ENCODE results near the gene CHST9.

Gene CHST9

GRCh38 chr18:27073404-27073830, 111.7 kb downstream of the CHST9 start:
- Histone ChIP-seq H3K4me2 (ENCODE audit: low read length, poor library complexity, severe bottlenecking) (no peak overlapping the region), H4K8ac (ENCODE audit: low read length) (no peak overlapping the region), H3K9me3 (ENCODE audit: control insufficient read depth, low read length) (no peaks in the 10 kb centered on the region), H2BK5ac (ENCODE audit: low read depth, low read length, poor library complexity, severe bottlenecking) (no peak overlapping the region), H2BK12ac (ENCODE audit: low read length in 2 of 2) (no peak overlapping the region), H3K18ac (ENCODE audit: low read depth in 1 of 2, low read length in 2 of 2) (no peak overlapping the region), H2AK5ac (ENCODE audit: low read length, severe bottlenecking) (no peak overlapping the region), H3K4ac (ENCODE audit: low read depth in 1 of 2, low read length in 2 of 2) (no peak overlapping the region), H3K14ac (ENCODE audit: low read length in 2 of 2) (no peak overlapping the region), H2BK120ac (ENCODE audit: low read depth, low read length) (no peak overlapping the region), H3K23ac (ENCODE audit: low read length in 2 of 2) (no peak overlapping the region), H3K9ac (ENCODE audit: low read length) (no peak overlapping the region), H2BK15ac (ENCODE audit: low read depth, poor library complexity, severe bottlenecking) (no peak overlapping the region), H3K4me3 (ENCODE audit: insufficient read depth in 1 of 2, low read depth in 1 of 2, low read length in 2 of 2) (no peak overlapping the region), H3K27ac (ENCODE audit: low read length, poor library complexity, severe bottlenecking) (no peak overlapping the region), H3K27me3 (ENCODE audit: control insufficient read depth in 1 of 2, insufficient read depth in 1 of 2, low read length in 2 of 2) (no peaks in the 10 kb centered on the region), H4K91ac (ENCODE audit: low read length) (no peak overlapping the region), H3K4me1 (ENCODE audit: control insufficient read depth, insufficient read depth, low read depth, low read length) (no peaks in the 10 kb centered on the region), H3K79me1 (replicated peaks; ENCODE audit: low read length, poor library complexity, severe bottlenecking) (no peaks in the 10 kb centered on the region), H3K36me3 (ENCODE audit: control insufficient read depth in 1 of 2, insufficient read depth in 2 of 2, low read depth in 1 of 2, low read length in 2 of 2) (no peaks in the 10 kb centered on the region), H2AFZ (ENCODE audit: low read depth, low read length) (no peak overlapping the region)
- 83% methylated on average over 3 of the region's 5 CpGs for WGBS
- DNase-seq, result no peak

- no peaks in the 10 kb centered on the region for H3K36me3 ChIP-seq (ENCODE audit: control insufficient read depth in 1 of 2, insufficient read depth in 2 of 2, low read depth in 1 of 2, low read length in 2 of 2)
- H2BK120ac ChIP-seq (ENCODE audit: low read depth, low read length), result no peak overlapping the region
- H3K4me3 ChIP-seq (ENCODE audit: insufficient read depth in 1 of 2, low read depth in 1 of 2, low read length in 2 of 2), result no peak overlapping the region
- no peaks in the 10 kb centered on the region for H3K27me3 ChIP-seq (ENCODE audit: control insufficient read depth in 1 of 2, insufficient read depth in 1 of 2, low read length in 2 of 2)
- no peak overlapping the region for H4K8ac ChIP-seq (ENCODE audit: low read length)
- H3K27ac ChIP-seq (ENCODE audit: low read length, poor library complexity, severe bottlenecking), result no peak overlapping the region
- no peak overlapping the region for H4K91ac ChIP-seq (ENCODE audit: low read length)
- H3K4ac ChIP-seq (ENCODE audit: low read depth in 1 of 2, low read length in 2 of 2), result no peak overlapping the region
- no peak overlapping the region for H3K14ac ChIP-seq (ENCODE audit: low read length in 2 of 2)
- H3K18ac ChIP-seq (ENCODE audit: low read depth in 1 of 2, low read length in 2 of 2), result no peak overlapping the region
- no peak overlapping the region for H3K4me2 ChIP-seq (ENCODE audit: low read length, poor library complexity, severe bottlenecking)
- no peak overlapping the region for H2BK5ac ChIP-seq (ENCODE audit: low read depth, low read length, poor library complexity, severe bottlenecking)
- H2BK12ac ChIP-seq (ENCODE audit: low read length in 2 of 2), result no peak overlapping the region
- no peak overlapping the region for H3K23ac ChIP-seq (ENCODE audit: low read length in 2 of 2)
- no peak overlapping the region for H2AFZ ChIP-seq (ENCODE audit: low read depth, low read length)
- H3K9ac ChIP-seq (ENCODE audit: low read length), result no peak overlapping the region
- 92% methylated on average over 1 of the region's 3 CpGs for WGBS
- H3K79me1 ChIP-seq (replicated peaks; ENCODE audit: low read length, poor library complexity, severe bottlenecking), result no peaks in the 10 kb centered on the region
- no peak for DNase-seq
- H2BK15ac ChIP-seq (ENCODE audit: low read depth, poor library complexity, severe bottlenecking), result no peak overlapping the region
- H2AK5ac ChIP-seq (ENCODE audit: low read length, severe bottlenecking), result no peak overlapping the region
- H3K4me1 ChIP-seq (ENCODE audit: control insufficient read depth, insufficient read depth, low read depth, low read length), result no peaks in the 10 kb centered on the region
- no peaks in the 10 kb centered on the region for H3K9me3 ChIP-seq (ENCODE audit: control insufficient read depth, low read length)
These were observed 120.4 kb downstream of the CHST9 start for GRCh38 chr18:27064673-27065072.

GRCh38 chr18:27062802-27063201, 122.3 kb downstream of the CHST9 start:
- no peak overlapping the region for H2AK5ac ChIP-seq (ENCODE audit: low read length, severe bottlenecking)
- H3K9me3 ChIP-seq (ENCODE audit: control insufficient read depth, low read length), result no peaks in the 10 kb centered on the region
- no peak overlapping the region for H3K4me2 ChIP-seq (ENCODE audit: low read length, poor library complexity, severe bottlenecking)
- H4K91ac ChIP-seq (ENCODE audit: low read length), result no peak overlapping the region
- H3K14ac ChIP-seq (ENCODE audit: low read length in 2 of 2), result no peak overlapping the region
- H3K4me3 ChIP-seq (ENCODE audit: insufficient read depth in 1 of 2, low read depth in 1 of 2, low read length in 2 of 2), result no peak overlapping the region
- no peak overlapping the region for H4K8ac ChIP-seq (ENCODE audit: low read length)
- H2AFZ ChIP-seq (ENCODE audit: low read depth, low read length), result no peak overlapping the region
- H2BK5ac ChIP-seq (ENCODE audit: low read depth, low read length, poor library complexity, severe bottlenecking), result no peak overlapping the region
- H3K36me3 ChIP-seq (ENCODE audit: control insufficient read depth in 1 of 2, insufficient read depth in 2 of 2, low read depth in 1 of 2, low read length in 2 of 2), result no peaks in the 10 kb centered on the region
- no peak for DNase-seq
- H2BK12ac ChIP-seq (ENCODE audit: low read length in 2 of 2), result no peak overlapping the region
- WGBS, result 86% methylated on average over 2 of the region's 2 CpGs
- H3K4ac ChIP-seq (ENCODE audit: low read depth in 1 of 2, low read length in 2 of 2), result no peak overlapping the region
- H2BK15ac ChIP-seq (ENCODE audit: low read depth, poor library complexity, severe bottlenecking), result no peak overlapping the region
- no peaks in the 10 kb centered on the region for H3K79me1 ChIP-seq (replicated peaks; ENCODE audit: low read length, poor library complexity, severe bottlenecking)
- no peak overlapping the region for H3K27ac ChIP-seq (ENCODE audit: low read length, poor library complexity, severe bottlenecking)
- H2BK120ac ChIP-seq (ENCODE audit: low read depth, low read length), result no peak overlapping the region
- H3K27me3 ChIP-seq (ENCODE audit: control insufficient read depth in 1 of 2, insufficient read depth in 1 of 2, low read length in 2 of 2), result no peaks in the 10 kb centered on the region
- H3K9ac ChIP-seq (ENCODE audit: low read length), result no peak overlapping the region
- H3K4me1 ChIP-seq (ENCODE audit: control insufficient read depth, insufficient read depth, low read depth, low read length), result no peaks in the 10 kb centered on the region
- H3K23ac ChIP-seq (ENCODE audit: low read length in 2 of 2), result no peak overlapping the region
- no peak overlapping the region for H3K18ac ChIP-seq (ENCODE audit: low read depth in 1 of 2, low read length in 2 of 2)

- H3K9ac ChIP-seq (ENCODE audit: low read length), result no peak overlapping the region
- no peak overlapping the region for H2BK5ac ChIP-seq (ENCODE audit: low read depth, low read length, poor library complexity, severe bottlenecking)
- H2AK5ac ChIP-seq (ENCODE audit: low read length, severe bottlenecking), result no peak overlapping the region
- H4K8ac ChIP-seq (ENCODE audit: low read length), result no peak overlapping the region
- H2BK12ac ChIP-seq (ENCODE audit: low read length in 2 of 2), result no peak overlapping the region
- H3K18ac ChIP-seq (ENCODE audit: low read depth in 1 of 2, low read length in 2 of 2), result no peak overlapping the region
- H4K91ac ChIP-seq (ENCODE audit: low read length), result no peak overlapping the region
- H3K23ac ChIP-seq (ENCODE audit: low read length in 2 of 2), result no peak overlapping the region
- no peaks in the 10 kb centered on the region for H3K4me1 ChIP-seq (ENCODE audit: control insufficient read depth, insufficient read depth, low read depth, low read length)
- no peaks in the 10 kb centered on the region for H3K9me3 ChIP-seq (ENCODE audit: control insufficient read depth, low read length)
- H2AFZ ChIP-seq (ENCODE audit: low read depth, low read length), result no peak overlapping the region
- no peaks in the 10 kb centered on the region for H3K36me3 ChIP-seq (ENCODE audit: control insufficient read depth in 1 of 2, insufficient read depth in 2 of 2, low read depth in 1 of 2, low read length in 2 of 2)
- no peak overlapping the region for H3K27ac ChIP-seq (ENCODE audit: low read length, poor library complexity, severe bottlenecking)
- no peak overlapping the region for H3K4me2 ChIP-seq (ENCODE audit: low read length, poor library complexity, severe bottlenecking)
- WGBS, result 86% methylated on average over 7 of the region's 7 CpGs
- no peaks in the 10 kb centered on the region for H3K79me1 ChIP-seq (replicated peaks; ENCODE audit: low read length, poor library complexity, severe bottlenecking)
- H3K4ac ChIP-seq (ENCODE audit: low read depth in 1 of 2, low read length in 2 of 2), result no peak overlapping the region
- DNase-seq, result no peak
- no peaks in the 10 kb centered on the region for H3K27me3 ChIP-seq (ENCODE audit: control insufficient read depth in 1 of 2, insufficient read depth in 1 of 2, low read length in 2 of 2)
- H2BK120ac ChIP-seq (ENCODE audit: low read depth, low read length), result no peak overlapping the region
- H3K4me3 ChIP-seq (ENCODE audit: insufficient read depth in 1 of 2, low read depth in 1 of 2, low read length in 2 of 2), result no peak overlapping the region
- no peak overlapping the region for H3K14ac ChIP-seq (ENCODE audit: low read length in 2 of 2)
- no peak overlapping the region for H2BK15ac ChIP-seq (ENCODE audit: low read depth, poor library complexity, severe bottlenecking)
These were observed 123.5 kb downstream of the CHST9 start for GRCh38 chr18:27061488-27062095.
